Measurements from ENCODE around the gene ARHGAP20.

- no peak for TF ChIP-seq EZH2 (IDR thresholded peaks at IDR 0.05; ENCODE audit: insufficient read depth, poor library complexity, severe bottlenecking)
- TF ChIP-seq EZH2phosphoT487 (IDR thresholded peaks at IDR 0.05; ENCODE audit: insufficient read depth, low read depth) = no peak
Observed at GRCh38 chr11:110704210-110704864, 7.9 kb downstream of the ARHGAP20 start.

Measured in GM23248 (cell line).